Measurements from ENCODE around the gene CADPS. TPM values are rescaled to one million over a fixed set of nuclear protein-coding genes. Genes with fewer than 3 reads are reported as not detected.

CADPS gene
- total RNA-seq, 1 experiment from 2014 or later = not detected

GRCh38 chr3:62727981-62728380, 147.2 kb downstream of the CADPS start:
- no peak for DNase-seq (ENCODE audit: low read depth, low spot score)
- ChIA-PET POLR2A (no interaction called here), CTCF (no interaction called here)
- intact Hi-C loops (cut with micrococcal nuclease; ENCODE audit: unreplicated experiment) = no loop called here
- Histone ChIP-seq H3K4me3 (ENCODE audit: low read depth in 2 of 2, low read length in 2 of 2) (no peak overlapping the region), H3K4me1 (ENCODE audit: control insufficient read depth, insufficient read depth, low read length) (no peaks in the 10 kb centered on the region), H3K27me3 (ENCODE audit: control insufficient read depth, insufficient read depth, low read length) (no peaks in the 10 kb centered on the region), H3K36me3 (ENCODE audit: control insufficient read depth, insufficient read depth, low read length) (no peaks in the 10 kb centered on the region), H3K9me3 (ENCODE audit: control insufficient read depth, insufficient read depth, low read depth, low read length) (no peaks in the 10 kb centered on the region), H3K27ac (ENCODE audit: low read length) (no peak overlapping the region)
- ATAC-seq = no peak
- TF ChIP-seq SIN3A (IDR thresholded peaks at IDR 0.05; ENCODE audit: borderline replicate concordance, insufficient read depth, low read depth, low read length) = no peak
- no peak for TF ChIP-seq CTCF (IDR thresholded peaks at IDR 0.05)
- no peak for TF ChIP-seq REST (IDR thresholded peaks at IDR 0.05; ENCODE audit: insufficient read depth in 1 of 2, low read depth in 2 of 2, low read length in 1 of 2)
- TF ChIP-seq TCF7L2 (IDR thresholded peaks at IDR 0.05; ENCODE audit: low read depth, low read length) = no peak
- no peak for TF ChIP-seq POLR2AphosphoS5 (IDR thresholded peaks at IDR 0.05; ENCODE audit: low read depth, low read length)
- in situ Hi-C loops (cut with HindIII; ENCODE audit: low pct_unique_long_range_greater_than_20kb, low sequenced_read_pairs) = no loop called here
- BruUV-seq (replicated peaks) = no TSS peak

GRCh38 chr3:62727536-62727935, 147.7 kb downstream of the CADPS start:
- TF ChIP-seq POLR2AphosphoS5 (IDR thresholded peaks at IDR 0.05; ENCODE audit: low read depth, low read length) (no peak), CTCF (IDR thresholded peaks at IDR 0.05) (no peak), REST (IDR thresholded peaks at IDR 0.05; ENCODE audit: insufficient read depth in 1 of 2, low read depth in 2 of 2, low read length in 1 of 2) (no peak), TCF7L2 (IDR thresholded peaks at IDR 0.05; ENCODE audit: low read depth, low read length) (no peak), SIN3A (IDR thresholded peaks at IDR 0.05; ENCODE audit: borderline replicate concordance, insufficient read depth, low read depth, low read length) (no peak)
- in situ Hi-C loops (cut with HindIII; ENCODE audit: low pct_unique_long_range_greater_than_20kb, low sequenced_read_pairs) (no loop called here), intact Hi-C loops (cut with micrococcal nuclease; ENCODE audit: unreplicated experiment) (no loop called here)
- ATAC-seq (no peak), DNase-seq (ENCODE audit: low read depth, low spot score) (no peak)
- ChIA-PET CTCF (no interaction called here), POLR2A (no interaction called here)
- Histone ChIP-seq H3K27me3 (ENCODE audit: control insufficient read depth, insufficient read depth, low read length) (no peaks in the 10 kb centered on the region), H3K27ac (ENCODE audit: low read length) (no peak overlapping the region), H3K4me1 (ENCODE audit: control insufficient read depth, insufficient read depth, low read length) (no peaks in the 10 kb centered on the region), H3K4me3 (ENCODE audit: low read depth in 2 of 2, low read length in 2 of 2) (no peak overlapping the region), H3K36me3 (ENCODE audit: control insufficient read depth, insufficient read depth, low read length) (no peaks in the 10 kb centered on the region), H3K9me3 (ENCODE audit: control insufficient read depth, insufficient read depth, low read depth, low read length) (no peaks in the 10 kb centered on the region)
- no TSS peak for BruUV-seq (replicated peaks)
